BLaER1 (cell line): Measurements from ENCODE around the gene LRRC2.
"Not testable (repeated sequence)": the region's sequence is repeated elsewhere in the genome, so short reads cannot be mapped to it uniquely, and the experiment has no call there.

Source experiments
- H3K27ac ChIP-seq: shearing (Covaris generic); formaldehyde crosslinking; 2 replicates; pipeline ENCODE4 v1.8.1; 2022
- H3K27me3 ChIP-seq: shearing (Covaris generic); formaldehyde crosslinking; 2 replicates; pipeline ENCODE4 v1.8.1; 2022
- H3K36me3 ChIP-seq: shearing (Covaris generic); formaldehyde crosslinking; 2 replicates; pipeline ENCODE4 v1.8.1; 2022
- H3K4me1 ChIP-seq: shearing (Covaris generic); formaldehyde crosslinking; 2 replicates; pipeline ENCODE4 v1.8.1; 2022
- H3K4me2 ChIP-seq: shearing (Covaris generic); formaldehyde crosslinking; 2 replicates; pipeline ENCODE4 v1.8.1; 2022
- H3K4me3 ChIP-seq: shearing (Covaris generic); formaldehyde crosslinking; 2 replicates; pipeline ENCODE4 v1.8.1; 2022
- H3K9ac ChIP-seq: shearing (Covaris generic); formaldehyde crosslinking; 2 replicates; pipeline ENCODE4 v1.8.1; 2022
- H3K9me3 ChIP-seq: shearing (Covaris generic); formaldehyde crosslinking; 2 replicates; pipeline ENCODE4 v1.8.1; 2022
- H4K20me1 ChIP-seq: shearing (Covaris generic); formaldehyde crosslinking; 2 replicates; pipeline ENCODE4 v1.8.1; 2022
- Cebpa-rat ChIP-seq: shearing (Covaris generic); IDR thresholded peaks from 2 replicates; pipeline ENCODE4 v1.8.1; 2022

Gene LRRC2

DNA sequence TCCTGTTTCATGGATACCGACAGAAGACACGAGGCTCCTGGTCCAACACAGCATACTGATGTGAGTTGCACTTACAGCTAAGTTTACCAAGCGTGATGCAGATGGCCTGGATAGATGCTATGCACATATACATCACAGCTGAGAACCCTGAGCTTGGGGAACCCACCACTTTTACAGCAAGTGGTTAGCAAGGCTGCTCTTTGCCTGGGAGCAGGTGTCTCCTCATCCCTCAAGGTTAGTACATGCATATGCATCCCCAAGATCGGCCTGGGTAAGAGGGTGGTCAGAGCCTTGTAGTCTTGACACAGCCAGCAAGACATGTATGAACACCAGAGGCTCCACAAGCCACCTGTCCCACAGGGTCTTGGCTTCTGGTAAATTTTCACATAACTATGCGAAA, 28.3 kb downstream of the LRRC2 start:
- Histone ChIP-seq H3K9me3 (0 out of 2 replicates have a peak, but pooled peaks cover 5% of the 10 kb centered on the region), H3K27ac (peak overlapping the region; percentile 99), H3K4me3 (peak overlapping the region; percentile 47), H3K9ac (peak overlapping the region; percentile 85), H3K27me3 (no peaks in the 10 kb centered on the region), H3K4me2 (peak overlapping the region; percentile 87), H4K20me1 (no peaks in the 10 kb centered on the region), H3K4me1 (peaks cover 63% of the 10 kb centered on the region), H3K36me3 (no peaks in the 10 kb centered on the region)
- TF ChIP-seq Cebpa-rat, result no peak

- H3K4me3 ChIP-seq, result no peak overlapping the region
- H3K27ac ChIP-seq, result peak overlapping the region; percentile 99
- no peaks in the 10 kb centered on the region for H4K20me1 ChIP-seq
- H3K4me1 ChIP-seq, result peaks cover 59% of the 10 kb centered on the region
- H3K4me2 ChIP-seq, result peak overlapping the region; percentile 87
- peaks cover 1% of the 10 kb centered on the region; the same call in 1 of the 2 replicates for H3K36me3 ChIP-seq
- H3K27me3 ChIP-seq, result no peaks in the 10 kb centered on the region
- no peak for TF ChIP-seq Cebpa-rat
- 0 out of 2 replicates have a peak, but pooled peaks cover 5% of the 10 kb centered on the region for H3K9me3 ChIP-seq
- peak overlapping the region; percentile 85 for H3K9ac ChIP-seq
Observed at GRCh38 chr3:46537316-46537715, 28.8 kb downstream of the LRRC2 start.

- Histone ChIP-seq H3K4me1 (peaks cover 53% of the 10 kb centered on the region), H4K20me1 (no peaks in the 10 kb centered on the region), H3K9ac (peak overlapping the region; percentile 85; the same call in 1 of the 2 replicates), H3K4me2 (peak overlapping the region; percentile 87), H3K36me3 (peaks cover 4% of the 10 kb centered on the region; the same call in 1 of the 2 replicates), H3K4me3 (no peak overlapping the region), H3K9me3 (0 out of 2 replicates have a peak, but pooled peaks cover 5% of the 10 kb centered on the region), H3K27ac (peak overlapping the region; percentile 99), H3K27me3 (no peaks in the 10 kb centered on the region)
- no peak for TF ChIP-seq Cebpa-rat
Observed at GRCh38 chr3:46536758-46537157, 29.3 kb downstream of the LRRC2 start.

DNA sequence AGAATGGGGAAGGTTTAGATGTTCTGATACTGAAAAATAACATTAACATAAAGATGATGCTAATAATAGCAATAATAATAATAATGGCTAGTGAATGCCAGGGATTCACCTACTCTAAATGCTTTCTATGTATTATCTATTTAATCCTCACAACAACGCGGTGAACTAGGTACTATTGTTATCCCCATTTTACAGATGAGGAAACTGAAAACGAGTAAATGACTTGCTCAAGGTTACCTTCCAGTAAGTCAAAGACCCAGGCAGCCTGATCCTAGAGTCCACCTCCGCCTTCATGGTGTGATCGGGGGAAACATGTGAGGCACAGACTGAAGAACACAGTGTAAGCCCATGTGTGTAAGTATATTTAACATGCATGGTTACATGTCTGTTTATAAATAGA, 30.4 kb downstream of the LRRC2 start:
- H3K9me3 ChIP-seq, result peaks cover 9% of the 10 kb centered on the region
- no peak overlapping the region for H3K4me3 ChIP-seq
- no peak for TF ChIP-seq Cebpa-rat
- H3K27ac ChIP-seq, result peak overlapping the region; percentile 99
- peaks cover 7% of the 10 kb centered on the region; the same call in 1 of the 2 replicates for H3K36me3 ChIP-seq
- H3K27me3 ChIP-seq, result no peaks in the 10 kb centered on the region
- H3K4me2 ChIP-seq, result peak overlapping the region; percentile 87; the same call in 1 of the 2 replicates
- H3K9ac ChIP-seq, result no peak overlapping the region
- peaks cover 43% of the 10 kb centered on the region for H3K4me1 ChIP-seq
- H4K20me1 ChIP-seq, result no peaks in the 10 kb centered on the region

GRCh38 chr3:46533091-46533490, 33.0 kb downstream of the LRRC2 start:
- H3K4me3 ChIP-seq, result no peak overlapping the region
- H3K4me2 ChIP-seq, result no peak overlapping the region
- H3K27ac ChIP-seq, result no peak overlapping the region; the same call in 1 of the 2 replicates
- H3K27me3 ChIP-seq, result no peaks in the 10 kb centered on the region
- H3K9me3 ChIP-seq, result peaks cover 16% of the 10 kb centered on the region
- no peak overlapping the region for H3K9ac ChIP-seq
- H3K4me1 ChIP-seq, result peaks cover 24% of the 10 kb centered on the region
- no peaks in the 10 kb centered on the region for H4K20me1 ChIP-seq
- TF ChIP-seq Cebpa-rat, result no peak
- H3K36me3 ChIP-seq, result peaks cover 15% of the 10 kb centered on the region; the same call in 1 of the 2 replicates

DNA sequence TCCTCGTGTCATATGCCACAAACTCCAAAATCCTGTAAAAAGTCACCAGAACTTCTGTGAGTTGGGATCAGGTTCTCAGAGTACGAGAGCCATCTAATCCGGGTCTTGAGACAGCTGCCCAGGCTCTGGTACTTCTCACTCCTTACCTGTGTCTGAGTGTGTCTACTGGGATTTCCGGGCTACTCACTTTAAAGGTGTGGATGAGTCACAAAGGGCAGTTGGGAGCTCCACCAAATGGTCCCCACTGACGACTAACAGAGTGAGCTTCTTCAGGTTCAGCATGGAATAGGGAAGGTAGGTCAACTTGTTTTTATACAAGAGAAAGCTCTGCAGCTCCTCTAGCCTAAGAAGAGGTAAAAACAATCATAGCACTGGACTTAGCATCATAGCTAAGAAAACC, 38.9 kb downstream of the LRRC2 start:
- peaks cover 11% of the 10 kb centered on the region for H3K9me3 ChIP-seq
- H3K27me3 ChIP-seq, result no peaks in the 10 kb centered on the region
- no peak overlapping the region for H3K9ac ChIP-seq
- H3K36me3 ChIP-seq, result peaks cover 22% of the 10 kb centered on the region
- no peaks in the 10 kb centered on the region for H4K20me1 ChIP-seq
- H3K4me3 ChIP-seq, result no peak overlapping the region
- peaks cover 4% of the 10 kb centered on the region for H3K4me1 ChIP-seq
- H3K4me2 ChIP-seq, result no peak overlapping the region
- H3K27ac ChIP-seq, result no peak overlapping the region
- TF ChIP-seq Cebpa-rat, result no peak

DNA sequence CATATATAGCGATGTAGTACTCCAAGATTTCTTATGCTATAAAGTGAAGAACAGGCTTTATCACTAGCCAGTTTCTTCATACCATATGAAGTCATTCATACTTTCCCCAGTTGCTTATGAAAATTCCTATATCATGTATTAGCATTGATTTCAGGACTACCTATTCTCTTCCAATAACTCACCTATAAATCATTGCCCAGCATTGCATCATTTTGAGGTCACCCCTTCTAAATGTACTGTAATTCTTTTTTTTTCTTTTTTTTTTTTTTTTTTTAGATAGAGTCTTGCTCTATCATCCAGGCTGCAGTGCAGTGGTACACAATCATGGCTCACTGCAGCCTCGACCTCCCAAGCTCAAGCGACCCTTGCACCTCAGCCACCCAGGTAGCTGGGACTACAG, 41.3 kb downstream of the LRRC2 start:
- H3K27me3 ChIP-seq, result no peaks in the 10 kb centered on the region
- peaks cover 9% of the 10 kb centered on the region for H3K36me3 ChIP-seq
- no peak overlapping the region for H3K4me3 ChIP-seq
- no peak overlapping the region for H3K9ac ChIP-seq
- no peak for TF ChIP-seq Cebpa-rat
- H4K20me1 ChIP-seq, result no peaks in the 10 kb centered on the region
- no peak overlapping the region for H3K27ac ChIP-seq
- peaks cover 4% of the 10 kb centered on the region for H3K4me1 ChIP-seq
- H3K9me3 ChIP-seq, result no peaks in the 10 kb centered on the region
- H3K4me2 ChIP-seq, result no peak overlapping the region

DNA sequence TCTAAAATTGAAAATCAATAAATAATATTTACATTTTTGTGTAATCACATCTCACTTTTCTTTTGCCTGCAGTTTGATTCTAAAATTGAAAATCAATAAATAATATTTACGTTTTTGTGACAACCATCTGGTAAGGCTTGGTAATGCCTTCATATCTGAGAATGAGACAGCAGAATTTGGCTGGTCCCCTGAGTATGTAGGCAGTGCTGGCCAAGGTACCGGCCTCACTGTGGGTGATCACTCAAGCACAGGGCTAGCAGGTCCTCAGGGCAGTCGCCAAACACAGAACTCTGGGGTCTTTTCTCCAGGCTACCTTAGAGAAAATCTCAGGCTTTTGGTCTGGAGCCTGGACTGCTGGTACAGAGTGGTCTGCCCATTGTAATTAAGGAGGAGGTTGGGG, 42.1 kb downstream of the LRRC2 start:
- Histone ChIP-seq H3K4me3 (no peak overlapping the region), H3K36me3 (peaks cover 9% of the 10 kb centered on the region), H4K20me1 (no peaks in the 10 kb centered on the region), H3K9me3 (no peaks in the 10 kb centered on the region), H3K27ac (no peak overlapping the region), H3K4me2 (peak overlapping the region; percentile 16; the same call in 1 of the 2 replicates), H3K27me3 (no peaks in the 10 kb centered on the region), H3K9ac (no peak overlapping the region), H3K4me1 (peaks cover 4% of the 10 kb centered on the region)
- TF ChIP-seq Cebpa-rat, result no peak

DNA sequence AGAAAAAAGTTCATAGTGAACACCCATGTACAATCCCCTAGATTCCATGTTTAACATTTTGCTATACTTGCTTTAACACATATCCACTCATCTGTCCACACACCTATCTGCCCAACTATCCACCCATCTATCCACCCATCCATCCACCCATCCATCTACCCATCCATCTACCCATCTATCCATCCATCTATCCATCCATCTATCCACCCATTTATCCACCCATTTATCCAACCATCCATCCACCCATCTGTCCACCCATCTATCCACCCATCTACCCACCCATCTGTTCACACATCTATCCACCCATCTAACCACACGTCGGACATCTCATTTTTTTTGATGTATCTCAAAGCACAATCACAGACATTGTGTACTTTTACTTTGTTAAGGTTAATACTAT, 42.5 kb downstream of the LRRC2 start:
- no peaks in the 10 kb centered on the region for H4K20me1 ChIP-seq
- H3K36me3 ChIP-seq, result peaks cover 9% of the 10 kb centered on the region
- peaks cover 4% of the 10 kb centered on the region for H3K4me1 ChIP-seq
- no peak overlapping the region for H3K4me3 ChIP-seq
- H3K4me2 ChIP-seq, result no peak overlapping the region
- no peak overlapping the region for H3K27ac ChIP-seq
- no peak overlapping the region for H3K9ac ChIP-seq
- H3K27me3 ChIP-seq, result no peaks in the 10 kb centered on the region
- no peak for TF ChIP-seq Cebpa-rat
- H3K9me3 ChIP-seq, result no peaks in the 10 kb centered on the region

- H3K4me3 ChIP-seq, H3K4me1 ChIP-seq, H3K36me3 ChIP-seq, H4K20me1 ChIP-seq, H3K9me3 ChIP-seq, H3K27me3 ChIP-seq, H3K9ac ChIP-seq, H3K27ac ChIP-seq, H3K4me2 ChIP-seq: not testable (repeated sequence)
Observed at GRCh38 chr3:46522201-46522600, 43.9 kb downstream of the LRRC2 start.

- no peak for TF ChIP-seq Cebpa-rat
- Histone ChIP-seq H3K4me2 (no peak overlapping the region), H3K4me3 (no peak overlapping the region), H3K36me3 (no peaks in the 10 kb centered on the region), H3K27me3 (no peaks in the 10 kb centered on the region), H3K9ac (no peak overlapping the region), H4K20me1 (no peaks in the 10 kb centered on the region), H3K4me1 (peaks cover 4% of the 10 kb centered on the region), H3K9me3 (no peaks in the 10 kb centered on the region), H3K27ac (no peak overlapping the region)
Observed at GRCh38 chr3:46521096-46521495, 45.0 kb downstream of the LRRC2 start.
